ENCODE results near the gene SLAMF7.
A peak's percentile ranks its signal among the peaks of the same experiment; 100 is the strongest.
"Not testable (repeated sequence)": the region's sequence is repeated elsewhere in the genome, so short reads cannot be mapped to it uniquely, and the experiment has no call there.

SLAMF7 gene

DNA sequence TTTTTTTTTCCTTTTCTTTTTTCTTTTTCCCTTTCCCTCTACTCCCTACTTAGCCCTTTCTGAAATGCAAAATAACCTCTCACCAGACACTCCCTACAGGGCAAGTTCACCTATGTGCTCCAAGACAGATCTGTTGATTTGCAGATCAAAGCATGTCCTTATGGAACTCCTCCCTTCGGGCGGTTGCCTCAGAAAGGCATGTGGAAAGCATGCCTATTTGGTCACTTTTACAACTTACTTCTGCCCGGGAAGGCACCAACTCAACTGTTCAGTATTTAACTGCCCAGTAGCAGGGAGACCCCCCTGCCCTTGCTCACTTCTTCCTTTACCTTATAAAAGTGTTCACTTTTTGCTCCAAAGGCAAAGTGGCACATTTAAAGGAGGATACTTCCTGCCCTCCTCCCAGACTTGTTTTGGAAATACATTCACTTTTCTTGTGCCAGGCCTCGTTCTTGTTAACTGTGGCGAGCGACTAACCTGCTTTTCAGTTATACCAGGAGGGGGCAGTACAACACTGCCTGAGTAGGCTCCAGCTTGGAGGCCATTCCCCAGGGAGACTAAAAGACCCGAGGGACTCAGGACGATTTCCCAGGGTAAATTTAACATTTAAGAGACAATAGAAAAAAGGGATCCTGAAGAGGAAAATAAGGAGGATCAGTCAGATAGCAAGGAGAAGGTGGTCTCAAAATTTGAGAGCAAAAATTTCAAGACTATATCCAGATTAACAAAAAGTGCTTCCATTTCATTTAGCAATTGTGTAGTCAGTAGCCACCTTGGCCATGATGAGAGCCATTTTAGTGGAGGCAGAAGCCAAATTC, 12.3 kb upstream of the SLAMF7 start:
- peak; percentile 73; the same call in 1 of the 2 replicates for TF ChIP-seq CTCF (IDR thresholded peaks at IDR 0.05; ENCODE audit: borderline replicate concordance, insufficient read depth, low read depth, low read length)
- H3K4me3 ChIP-seq (ENCODE audit: low read depth, low read length): no peak overlapping the region

GRCh38 chr1:160727316-160727640, 11.8 kb upstream of the SLAMF7 start:
- no peak for TF ChIP-seq CTCF (IDR thresholded peaks at IDR 0.05; ENCODE audit: borderline replicate concordance, insufficient read depth, low read depth, low read length)
- H3K4me3 ChIP-seq (ENCODE audit: low read depth, low read length): no peak overlapping the region

- not testable (repeated sequence) for H3K4me3 ChIP-seq (ENCODE audit: low read depth, low read length)
Measured at GRCh38 chr1:160731564-160731963, 7.5 kb upstream of the SLAMF7 start.

DNA sequence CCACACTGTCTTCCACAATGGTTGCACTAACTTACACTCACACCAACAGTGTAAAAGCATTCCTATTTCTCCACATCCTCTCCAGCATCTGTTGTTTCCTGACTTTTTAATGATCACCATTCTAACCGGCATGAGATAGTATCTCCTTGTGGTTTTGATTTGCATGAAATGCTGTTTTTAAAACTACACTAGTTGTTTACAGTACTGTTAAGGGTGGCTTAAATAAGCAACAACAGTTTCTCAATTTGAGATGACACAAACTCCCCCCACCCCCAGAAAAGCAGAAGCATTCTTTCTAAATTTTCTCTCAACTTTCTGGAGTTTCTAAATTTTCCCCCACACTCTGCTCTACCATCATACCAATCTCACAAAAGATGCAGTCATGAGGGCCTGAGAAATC, 7.1 kb upstream of the SLAMF7 start:
- TF ChIP-seq CTCF (IDR thresholded peaks at IDR 0.05; ENCODE audit: borderline replicate concordance, insufficient read depth, low read depth, low read length): no peak
- H3K4me3 ChIP-seq (ENCODE audit: low read depth, low read length): no peak overlapping the region

- H3K4me3 ChIP-seq (ENCODE audit: low read depth, low read length): no peak overlapping the region
- TF ChIP-seq CTCF (IDR thresholded peaks at IDR 0.05; ENCODE audit: borderline replicate concordance, insufficient read depth, low read depth, low read length): no peak
Measured at GRCh38 chr1:160733898-160734297, 5.1 kb upstream of the SLAMF7 start.

GRCh38 chr1:160734301-160734700, 4.7 kb upstream of the SLAMF7 start:
- no peak for TF ChIP-seq CTCF (IDR thresholded peaks at IDR 0.05; ENCODE audit: borderline replicate concordance, insufficient read depth, low read depth, low read length)
- no peak overlapping the region for H3K4me3 ChIP-seq (ENCODE audit: low read depth, low read length)

GRCh38 chr1:160738271-160738670, 776 bp upstream of the SLAMF7 start:
- no peak overlapping the region for H3K4me3 ChIP-seq (ENCODE audit: low read depth, low read length)
- no peak for TF ChIP-seq CTCF (IDR thresholded peaks at IDR 0.05; ENCODE audit: borderline replicate concordance, insufficient read depth, low read depth, low read length)

All from GM12875 (cell line).